NCI-H524 treated with DMSO at 0.1 percent for 48 hours (cell line): ENCODE measurements around the gene SPR.

Experiments
- DNase-seq: peaks from one replicate; lab custom pipeline; 2025; lab: John Stamatoyannopoulos, UW

SPR gene

GRCh38 chr2:72915907-72916742, 28.9 kb downstream of the SPR start:
- DNase-seq, result no peak

GRCh38 chr2:72916743-72917137, 29.5 kb downstream of the SPR start:
- no peak for DNase-seq

DNA sequence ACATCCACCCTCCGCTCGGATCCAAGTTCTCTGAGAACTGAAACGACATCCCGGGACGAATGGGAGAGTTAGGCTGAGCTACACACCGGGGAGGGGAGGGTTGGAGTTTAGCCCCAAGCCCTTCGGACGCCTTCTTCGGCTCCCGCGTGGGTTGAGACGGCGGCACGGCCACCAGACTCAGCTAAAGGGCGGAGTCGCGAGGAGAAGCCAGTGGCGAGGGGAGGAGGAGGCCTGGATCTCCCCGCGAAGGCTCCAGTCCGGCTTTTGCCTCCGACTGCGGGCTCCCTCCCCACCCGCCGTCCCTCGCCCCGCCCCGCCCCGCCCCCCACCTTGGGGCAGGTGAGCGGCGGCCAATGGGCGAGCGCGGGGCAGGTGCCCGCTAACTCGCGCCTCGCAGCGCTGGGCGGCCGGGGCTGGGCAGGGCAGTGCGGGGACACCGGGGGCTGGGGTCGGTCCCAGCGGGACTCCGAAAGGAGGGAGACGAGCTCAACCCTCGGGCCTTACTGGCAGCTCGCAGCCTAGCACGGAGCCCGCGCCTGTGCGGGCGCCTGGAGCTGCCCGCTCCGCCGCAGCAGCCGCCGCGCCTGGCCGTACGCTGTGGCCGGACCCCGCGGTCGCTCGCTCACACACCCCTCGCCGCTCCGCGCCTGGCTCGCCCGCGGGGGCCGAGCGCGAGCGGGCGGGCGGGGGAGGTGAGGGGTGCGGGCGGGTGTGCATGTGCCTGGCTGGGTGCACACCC, 30.1 kb downstream of the SPR start, which contains the start of gene EMX1:
Gene EMX1, plus strand, starts transcription at position 382 of the 739 bp plus-strand sequence. Its CDS starts 334 bp downstream, at position 716.
- no peak for DNase-seq

GRCh38 chr2:72917877-72918553, 30.8 kb downstream of the SPR start:
- no peak for DNase-seq

DNA sequence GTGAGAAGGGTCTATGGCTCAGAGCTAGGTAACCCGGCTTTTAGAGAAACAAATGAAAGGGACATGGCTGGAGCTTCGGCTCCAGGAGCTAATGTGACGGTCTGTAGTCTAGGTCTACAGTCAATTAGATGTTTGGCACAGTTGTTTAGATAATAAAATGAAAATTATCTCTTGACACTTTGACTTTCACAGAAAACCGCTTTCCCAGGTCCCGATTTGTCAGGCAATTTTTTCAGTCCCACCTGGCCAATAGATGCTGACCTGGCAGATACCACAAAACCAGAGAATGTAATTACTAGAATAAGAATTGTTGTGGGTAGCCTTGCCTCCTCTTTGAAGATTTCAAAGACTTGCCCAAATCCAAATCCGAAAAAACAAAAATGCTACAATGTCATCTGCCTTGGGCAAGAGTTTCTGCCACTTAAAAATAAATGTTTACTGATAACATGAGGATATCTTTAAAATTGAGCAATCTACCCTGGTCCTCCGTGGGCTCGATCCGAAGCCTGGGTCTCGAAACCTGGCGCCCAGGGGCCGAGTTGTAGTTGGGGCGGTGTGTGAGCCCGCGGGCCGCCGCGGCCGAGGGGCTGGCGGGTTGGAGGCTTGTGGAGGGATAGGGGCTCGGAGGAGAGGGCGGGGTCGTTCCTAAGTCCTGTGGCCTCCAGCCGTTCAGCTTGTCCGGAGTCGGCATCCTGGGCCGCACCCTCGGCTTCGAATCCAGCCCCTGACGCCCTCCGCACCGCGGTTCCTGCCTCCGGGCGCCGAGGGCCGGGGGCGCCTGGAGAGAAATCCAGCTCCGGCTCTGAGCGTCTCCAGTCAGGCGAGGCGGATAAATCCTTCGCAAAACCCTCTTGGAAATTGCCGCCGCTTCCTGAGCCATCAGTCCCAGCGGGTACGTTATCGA, 32.5 kb downstream of the SPR start:
- no peak for DNase-seq

- no peak for DNase-seq
These were observed 33.3 kb downstream of the SPR start for GRCh38 chr2:72920318-72921087.

- no peak for DNase-seq
These were observed 34.1 kb downstream of the SPR start for GRCh38 chr2:72921088-72921851.

- no peak for DNase-seq
These were observed 34.6 kb downstream of the SPR start for GRCh38 chr2:72921853-72922252.

DNA sequence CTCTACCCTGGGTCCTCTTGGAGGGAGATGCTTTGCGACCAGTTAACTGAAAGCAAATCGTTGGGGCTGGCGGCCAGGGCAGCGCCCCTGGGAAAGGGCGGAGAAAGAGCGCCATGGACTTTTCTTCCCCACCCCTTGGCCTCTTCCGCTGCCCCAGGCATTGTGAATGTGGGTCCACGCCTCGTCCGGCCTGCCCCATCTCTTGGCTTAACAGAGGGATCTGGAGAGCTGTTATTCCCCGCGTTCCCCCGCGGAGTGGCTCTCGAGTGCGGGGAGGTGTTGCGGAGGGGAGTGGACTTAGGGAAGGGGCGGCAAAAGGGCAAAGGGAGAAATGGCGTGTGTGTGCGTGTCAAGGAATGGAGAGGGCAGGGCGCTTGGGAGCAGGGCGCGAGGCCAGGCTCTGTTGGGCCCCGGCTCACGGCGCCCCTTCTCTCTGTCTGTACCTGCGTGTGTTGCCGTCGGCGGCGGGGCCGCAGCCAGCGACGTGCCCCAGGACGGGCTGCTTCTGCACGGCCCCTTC, 36.7 kb downstream of the SPR start:
- no peak for DNase-seq

- DNase-seq, result no peak
These were observed 37.4 kb downstream of the SPR start for GRCh38 chr2:72924353-72925240.

- no peak for DNase-seq
These were observed 38.2 kb downstream of the SPR start for GRCh38 chr2:72925328-72925943.

DNA sequence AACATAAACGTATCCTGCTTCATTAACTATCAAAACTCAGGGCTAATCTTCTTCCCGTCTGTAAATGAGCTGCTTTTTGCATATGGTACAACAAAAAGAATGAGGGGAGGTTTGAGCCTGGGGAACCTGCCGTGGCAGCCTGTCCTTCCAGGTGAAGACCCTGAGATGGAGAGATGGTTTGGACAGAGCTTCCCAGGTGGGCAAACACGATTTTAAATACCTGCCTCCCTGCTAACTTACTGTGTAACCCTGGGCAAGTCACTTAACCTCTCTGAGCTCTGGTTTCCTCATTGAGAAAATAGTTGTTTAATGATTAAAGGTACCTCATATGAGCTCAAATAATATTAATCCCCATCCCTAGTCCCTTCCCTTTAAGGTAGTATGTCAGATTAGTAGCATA, 39.2 kb downstream of the SPR start:
- DNase-seq, result no peak

- DNase-seq, result no peak
These were observed 39.7 kb downstream of the SPR start for GRCh38 chr2:72926811-72927465.

DNA sequence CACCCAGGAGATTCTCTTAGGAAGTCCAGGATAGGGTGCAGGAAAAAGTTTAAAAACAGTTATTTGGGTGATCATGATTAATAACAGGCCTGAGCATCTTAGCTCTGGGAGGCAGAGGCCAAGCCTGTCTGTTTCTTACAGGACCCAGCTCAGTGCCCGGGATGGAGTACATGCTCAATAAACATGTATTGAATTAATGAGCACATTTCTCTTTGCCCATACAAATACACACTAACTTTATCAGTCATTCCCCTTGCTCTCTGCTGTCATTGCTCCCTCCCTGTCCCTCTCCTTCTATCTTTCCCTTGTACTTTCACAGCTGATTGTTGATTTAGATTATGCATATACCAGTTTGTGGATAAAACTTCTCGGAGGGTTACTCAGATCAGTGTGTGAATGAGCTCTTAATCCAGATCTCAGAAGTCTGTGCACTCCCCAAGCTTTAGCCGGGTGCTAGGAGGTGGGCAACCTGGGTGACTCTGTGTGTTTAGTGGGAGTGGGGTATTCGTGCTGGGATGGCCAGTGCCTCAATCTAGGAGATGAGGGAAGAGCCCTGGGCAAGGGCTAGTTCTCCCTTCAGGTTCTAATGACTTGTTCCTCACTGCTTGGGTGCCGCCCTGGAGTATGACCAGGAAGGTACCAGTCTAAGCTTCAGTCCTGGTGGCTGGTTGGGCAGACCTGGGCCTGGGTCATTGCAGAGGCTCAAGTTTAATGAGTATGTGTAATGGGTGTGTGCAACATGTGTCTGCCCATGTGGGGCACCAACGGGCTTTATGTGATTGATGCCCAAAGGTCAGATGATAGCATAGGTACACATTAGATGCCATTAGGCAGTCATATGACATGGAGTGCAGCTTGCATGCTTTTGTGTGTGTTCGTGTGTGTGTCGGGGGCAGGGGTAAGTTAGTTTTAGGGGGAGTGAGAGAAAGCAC, 40.7 kb downstream of the SPR start:
- DNase-seq, result no peak

GRCh38 chr2:72929010-72929409, 41.8 kb downstream of the SPR start:
- no peak for DNase-seq

GRCh38 chr2:72931280-72931910, 44.2 kb downstream of the SPR start:
- no peak for DNase-seq
